ENCODE results near the gene TPM1. TPM values are rescaled to one million over a fixed set of nuclear protein-coding genes. Genes with fewer than 3 reads are reported as not detected.

Gene TPM1
- total and polyA plus RNA-seq, 2 donors = 22.9 to 145 TPM

Other genes with a start within 250 kb of the TPM1 start
- 12.7 TPM for gene LACTB, start 79.1 kb downstream of the TPM1 start, total RNA-seq
- 22.3 TPM for gene LACTB, start 79.1 kb downstream of the TPM1 start, polyA plus RNA-seq
- gene RPS27L, start 114.7 kb downstream of the TPM1 start, total RNA-seq = 124 TPM
- 181 TPM for gene RPS27L, start 114.7 kb downstream of the TPM1 start, polyA plus RNA-seq
- gene RAB8B, start 146.9 kb downstream of the TPM1 start, total RNA-seq = 63.9 TPM
- 28.5 TPM for gene RAB8B, start 146.9 kb downstream of the TPM1 start, polyA plus RNA-seq
- gene APH1B, start 234.9 kb downstream of the TPM1 start, total RNA-seq = 11.0 TPM
- 9.5 TPM for gene APH1B, start 234.9 kb downstream of the TPM1 start, polyA plus RNA-seq